Measurements from ENCODE around the gene GPR89A.

The GPR89A gene

DNA sequence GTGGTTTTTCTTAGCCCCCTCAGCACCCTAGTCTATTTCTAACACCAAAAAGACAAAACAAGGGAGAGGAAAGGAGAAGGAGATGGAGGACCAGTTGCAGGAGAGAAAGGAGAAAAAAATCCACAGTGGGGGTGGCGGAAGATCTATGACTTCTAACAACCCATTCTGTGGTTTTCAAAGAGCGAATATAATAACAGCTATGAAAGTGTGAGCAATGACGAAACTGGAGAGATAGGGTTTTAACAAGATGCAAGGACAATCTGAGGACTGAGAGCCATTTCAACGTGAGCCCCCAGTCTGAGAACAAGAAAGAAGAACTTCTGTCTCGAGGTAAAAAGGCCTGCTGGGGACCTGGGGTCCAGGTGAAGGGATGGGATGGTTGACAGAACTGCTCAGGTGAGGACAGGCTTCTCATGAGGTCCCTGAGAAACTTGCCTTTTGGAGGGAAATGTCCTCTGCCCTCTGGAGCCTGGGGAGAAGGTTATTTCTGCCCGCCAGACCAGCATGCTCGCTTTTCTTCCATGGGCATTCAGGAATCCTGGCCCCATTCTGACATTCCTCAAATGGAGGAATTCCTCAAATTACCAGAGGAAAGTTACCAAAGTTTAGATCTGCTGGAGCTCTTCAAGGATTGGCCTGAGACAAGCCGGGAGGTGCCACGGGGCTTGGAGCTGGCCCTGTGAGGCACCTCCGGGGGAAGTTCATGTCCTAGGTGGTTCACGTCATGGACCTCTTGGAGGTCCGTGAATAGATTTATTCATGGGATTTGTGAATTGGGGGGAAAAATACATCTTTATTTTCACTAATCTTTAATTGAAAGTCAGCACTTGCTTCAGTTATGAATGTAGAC is 111.7 kb downstream of the GPR89A start, which contains the start of gene CD160:
Gene CD160 (plus strand): TSS at position 270 of the 850 bp plus-strand sequence. CDS start 8,829 bp downstream, outside the sequence.
- DNase-seq: no peak
